ENCODE measurements around the gene PDE6D. TPM values are rescaled to one million over a fixed set of nuclear protein-coding genes. Genes with fewer than 3 reads are reported as not detected.

The PDE6D gene
- total and polyA plus RNA-seq, 2 of the 4 experiments (the other 2 are of a cell fraction): 13.8 to 24.7 TPM

DNA sequence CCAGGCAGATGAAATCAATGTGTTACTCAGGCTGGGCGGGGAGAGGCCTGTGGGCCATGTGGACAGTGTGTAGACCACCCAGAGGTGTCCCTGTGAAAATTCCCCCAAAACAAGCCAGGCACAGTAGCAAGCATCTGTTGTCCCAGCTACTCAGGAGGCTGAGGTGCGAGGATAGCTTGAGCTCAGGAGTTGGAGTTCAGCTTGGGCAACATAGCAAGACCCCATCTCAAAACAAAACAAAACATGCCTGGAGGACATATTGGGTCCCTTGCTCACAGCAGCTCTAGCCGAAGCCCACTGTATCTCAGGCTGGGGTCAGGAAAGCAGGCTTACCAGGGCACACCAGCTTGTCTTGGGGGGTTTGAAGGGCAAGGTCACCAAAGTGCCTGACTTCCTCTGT lies 77.1 kb downstream of the PDE6D start:
- H2AK5ac ChIP-seq (ENCODE audit: low read depth, low read length): no peak overlapping the region
- H2AFZ ChIP-seq (replicated peaks; ENCODE audit: low read length, poor library complexity): no peak overlapping the region
- H3K14ac ChIP-seq (replicated peaks; ENCODE audit: low read depth, low read length): no peak overlapping the region
- CTCF ChIA-PET: no interaction called here
- dilution Hi-C loops (cut with HindIII; ENCODE audit: low sequenced_read_pairs, unreplicated experiment): no loop called here
- no peak overlapping the region for H4K91ac ChIP-seq (ENCODE audit: insufficient read depth, low read depth, low read length)
- H2BK15ac ChIP-seq (ENCODE audit: low read depth, low read length): no peak overlapping the region
- no peaks in the 10 kb centered on the region for H3K36me3 ChIP-seq (ENCODE audit: control insufficient read depth, insufficient read depth, low read length)
- intact Hi-C loops (cut with micrococcal nuclease): no loop called here
- H3K4me1 ChIP-seq (ENCODE audit: control insufficient read depth, insufficient read depth, low read length): peaks cover 6% of the 10 kb centered on the region
- H3K9me1 ChIP-seq (ENCODE audit: insufficient read depth, low read length): peaks cover 5% of the 10 kb centered on the region
- DNase-seq: no peak
- H3K4me3 ChIP-seq (ENCODE audit: insufficient read depth, low read depth, low read length): no peak overlapping the region
- H3K79me1 ChIP-seq (ENCODE audit: low read depth in 1 of 2, low read length in 2 of 2): peaks cover 6 to 15% of the 10 kb centered on the region in 2 experiments
- no peak for ATAC-seq (ENCODE audit: low read depth)
- no peak overlapping the region for H3K23ac ChIP-seq (ENCODE audit: low read depth, low read length)
- no peak overlapping the region for H2BK20ac ChIP-seq (ENCODE audit: low read depth, low read length)
- no peak overlapping the region for H2AK9ac ChIP-seq (replicated peaks; ENCODE audit: low read depth, low read length, poor library complexity)
- WGBS, 2 experiments (ENCODE audit: extremely low coverage in 2 of 2, insufficient read length in 1 of 2): no CpG with 5 or more reads among the region's 3 CpGs
- H3K4ac ChIP-seq (ENCODE audit: low read depth, low read length): no peak overlapping the region
- H4K20me1 ChIP-seq (ENCODE audit: insufficient read depth, low read length): peaks cover 4% of the 10 kb centered on the region
- no peak overlapping the region for H2BK120ac ChIP-seq (ENCODE audit: low read depth, low read length)
- no peak overlapping the region for H3K18ac ChIP-seq (ENCODE audit: low read depth, low read length)
- in situ Hi-C loops (cut with MboI; ENCODE audit: low sequenced_read_pairs): no loop called here
- H4K8ac ChIP-seq (ENCODE audit: low read depth in 2 of 2, low read length in 2 of 2): no peak overlapping the region
- H3K27ac ChIP-seq (ENCODE audit: insufficient read depth, low read length): no peak overlapping the region
- no peak overlapping the region for H2BK5ac ChIP-seq (ENCODE audit: low read depth, low read length, poor library complexity, severe bottlenecking)
- TF ChIP-seq, protein P1, sequence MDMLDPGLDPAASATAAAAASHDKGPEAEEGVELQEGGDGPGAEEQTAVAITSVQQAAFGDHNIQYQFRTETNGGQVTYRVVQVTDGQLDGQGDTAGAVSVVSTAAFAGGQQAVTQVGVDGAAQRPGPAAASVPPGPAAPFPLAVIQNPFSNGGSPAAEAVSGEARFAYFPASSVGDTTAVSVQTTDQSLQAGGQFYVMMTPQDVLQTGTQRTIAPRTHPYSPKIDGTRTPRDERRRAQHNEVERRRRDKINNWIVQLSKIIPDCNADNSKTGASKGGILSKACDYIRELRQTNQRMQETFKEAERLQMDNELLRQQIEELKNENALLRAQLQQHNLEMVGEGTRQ (IDR thresholded peaks at IDR 0.05; ENCODE audit: low read depth, low read length): no peak
- no peak for TF ChIP-seq FOS (IDR thresholded peaks at IDR 0.05; ENCODE audit: low read depth, low read length)
- TF ChIP-seq MXI1 (IDR thresholded peaks at IDR 0.05; ENCODE audit: borderline replicate concordance, low read depth, low read length): no peak
- no peak for TF ChIP-seq MAFK (IDR thresholded peaks at IDR 0.05; ENCODE audit: low read depth, low read length)
- no peak for TF ChIP-seq RCOR1 (IDR thresholded peaks at IDR 0.05; ENCODE audit: insufficient replicate concordance, low read length)
- TF ChIP-seq POLR2A (IDR thresholded peaks at IDR 0.05; ENCODE audit: low read depth, low read length): no peak
- TF ChIP-seq BHLHE40 (IDR thresholded peaks at IDR 0.05; ENCODE audit: low read depth, low read length): no peak
- TF ChIP-seq MAZ (IDR thresholded peaks at IDR 0.05; ENCODE audit: borderline replicate concordance, low read depth, low read length): no peak
- TF ChIP-seq, protein P2, sequence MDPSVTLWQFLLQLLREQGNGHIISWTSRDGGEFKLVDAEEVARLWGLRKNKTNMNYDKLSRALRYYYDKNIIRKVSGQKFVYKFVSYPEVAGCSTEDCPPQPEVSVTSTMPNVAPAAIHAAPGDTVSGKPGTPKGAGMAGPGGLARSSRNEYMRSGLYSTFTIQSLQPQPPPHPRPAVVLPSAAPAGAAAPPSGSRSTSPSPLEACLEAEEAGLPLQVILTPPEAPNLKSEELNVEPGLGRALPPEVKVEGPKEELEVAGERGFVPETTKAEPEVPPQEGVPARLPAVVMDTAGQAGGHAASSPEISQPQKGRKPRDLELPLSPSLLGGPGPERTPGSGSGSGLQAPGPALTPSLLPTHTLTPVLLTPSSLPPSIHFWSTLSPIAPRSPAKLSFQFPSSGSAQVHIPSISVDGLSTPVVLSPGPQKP (IDR thresholded peaks at IDR 0.05; ENCODE audit: borderline replicate concordance, low read depth, low read length): no peak
- no peak for TF ChIP-seq SMC3 (IDR thresholded peaks at IDR 0.05; ENCODE audit: low read depth, low read length)
- TF ChIP-seq RFX5 (IDR thresholded peaks at IDR 0.05; ENCODE audit: low read depth, low read length): no peak
- H3K9ac ChIP-seq (ENCODE audit: low read depth, low read length): no peak overlapping the region
- no peak overlapping the region for H3K4me2 ChIP-seq (ENCODE audit: low read depth, low read length)
- no peak overlapping the region for H4K5ac ChIP-seq (ENCODE audit: low read depth, low read length)
- POLR2A ChIA-PET (ENCODE audit: unreplicated experiment): no interaction called here
- no peaks in the 10 kb centered on the region for H3K27me3 ChIP-seq (ENCODE audit: control insufficient read depth, insufficient read depth, low read length)
- BruUV-seq (replicated peaks): no TSS peak
- H3K56ac ChIP-seq (ENCODE audit: extremely low read depth, insufficient read depth, low read length): no peak overlapping the region
- H3K9me3 ChIP-seq (ENCODE audit: control insufficient read depth, insufficient read depth, low read length): no peaks in the 10 kb centered on the region

Measured in IMR-90 (cell line).